ENCODE results near the gene UAP1L1.
"Not testable (repeated sequence)": the region's sequence is repeated elsewhere in the genome, so short reads cannot be mapped to it uniquely, and the experiment has no call there.

Gene UAP1L1

DNA sequence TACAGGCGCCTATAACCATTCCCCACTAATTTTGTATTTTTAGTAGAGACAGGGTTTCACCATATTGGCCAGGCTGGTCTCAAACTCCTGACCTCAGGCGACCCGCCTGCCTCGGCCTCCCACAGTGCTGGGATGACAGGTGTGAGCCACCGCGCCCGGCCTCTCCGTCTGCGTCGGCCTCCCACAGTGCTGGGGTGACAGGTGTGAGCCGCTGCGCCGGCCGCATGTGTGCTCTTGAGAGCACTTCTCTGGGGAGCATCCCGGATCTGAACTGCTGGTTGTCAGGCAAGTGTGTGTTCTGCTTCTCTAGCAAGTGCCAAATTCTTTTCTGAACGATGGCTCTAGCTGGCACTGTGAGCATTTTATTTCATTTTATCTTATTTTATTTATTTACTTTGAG lies 19.8 kb upstream of the UAP1L1 start:
- DNase-seq (ENCODE audit: low spot score): no peak

- DNase-seq (ENCODE audit: low spot score): no peak
Observed at GRCh38 chr9:137058521-137059234, 18.6 kb upstream of the UAP1L1 start.

- no peak for DNase-seq (ENCODE audit: low spot score)
Observed at GRCh38 chr9:137062384-137062783, 14.9 kb upstream of the UAP1L1 start.

DNA sequence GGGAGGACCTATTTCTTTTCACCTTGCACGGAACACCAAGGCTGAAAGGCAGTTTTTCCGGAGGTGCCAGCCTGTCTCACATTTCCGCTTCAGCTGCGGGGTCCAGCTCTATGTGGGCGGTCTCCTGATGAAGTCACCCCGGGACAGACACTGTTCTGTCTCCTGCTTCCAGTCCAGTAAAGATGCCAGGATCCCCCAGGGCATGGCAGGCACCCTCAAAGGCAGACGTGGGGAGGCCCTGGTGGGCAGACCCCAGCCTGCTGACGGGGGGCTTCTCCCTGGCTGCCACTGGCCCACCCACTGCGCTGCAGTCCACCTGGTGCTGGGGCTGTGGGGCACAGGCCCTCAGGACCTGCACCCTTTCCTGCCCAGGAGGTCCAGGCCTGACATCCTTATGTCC lies 14.5 kb upstream of the UAP1L1 start:
- not testable (repeated sequence) for DNase-seq (ENCODE audit: low spot score)

- DNase-seq (ENCODE audit: low spot score): no peak
Observed at GRCh38 chr9:137063311-137064026, 13.8 kb upstream of the UAP1L1 start.

DNA sequence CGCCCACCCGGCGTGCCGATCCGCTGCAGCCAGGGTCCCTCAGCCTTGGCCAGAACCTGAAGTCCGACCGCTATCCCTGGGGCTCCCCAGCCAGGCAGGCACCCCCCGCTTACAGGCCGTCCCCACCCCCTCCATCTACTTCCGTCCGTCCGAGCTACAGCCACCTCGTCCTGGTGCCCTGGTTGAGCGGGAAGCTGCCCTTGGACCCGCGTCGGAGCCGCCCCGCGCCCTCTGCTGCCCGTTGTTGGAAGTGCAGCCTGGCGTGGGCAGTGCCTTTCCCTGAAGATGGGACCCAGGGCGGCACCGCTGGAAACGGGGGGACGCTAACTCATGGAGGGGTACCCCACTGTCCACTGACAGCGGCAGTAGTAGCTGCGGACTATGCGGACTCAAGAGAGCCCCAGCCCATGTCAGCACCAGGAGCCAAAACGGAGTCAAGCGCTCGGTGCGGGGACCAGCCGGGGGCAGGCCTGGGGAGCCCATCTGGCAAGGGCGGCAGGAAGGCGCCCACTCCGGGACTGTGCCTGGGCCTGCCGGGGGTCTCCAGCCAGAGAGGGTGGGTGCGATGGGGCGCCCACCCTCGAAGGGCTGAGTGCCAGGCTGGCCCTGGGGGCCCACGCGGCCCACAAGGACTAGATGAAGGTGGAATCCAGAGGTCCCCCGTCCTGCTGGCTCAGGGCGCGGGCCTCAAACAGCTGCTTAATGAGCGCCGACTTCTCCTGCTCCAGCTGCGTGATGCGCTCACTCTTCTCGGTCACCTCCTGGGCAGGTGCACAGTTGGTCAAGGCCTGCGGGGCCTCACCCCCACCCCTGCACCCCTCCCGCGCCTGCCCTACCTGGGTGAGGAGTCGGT lies 13.1 kb upstream of the UAP1L1 start:
- peak; percentile 64 for DNase-seq (ENCODE audit: low spot score)

GRCh38 chr9:137064880-137065164 lies 12.5 kb upstream of the UAP1L1 start:
- no peak for DNase-seq (ENCODE audit: low spot score)

DNA sequence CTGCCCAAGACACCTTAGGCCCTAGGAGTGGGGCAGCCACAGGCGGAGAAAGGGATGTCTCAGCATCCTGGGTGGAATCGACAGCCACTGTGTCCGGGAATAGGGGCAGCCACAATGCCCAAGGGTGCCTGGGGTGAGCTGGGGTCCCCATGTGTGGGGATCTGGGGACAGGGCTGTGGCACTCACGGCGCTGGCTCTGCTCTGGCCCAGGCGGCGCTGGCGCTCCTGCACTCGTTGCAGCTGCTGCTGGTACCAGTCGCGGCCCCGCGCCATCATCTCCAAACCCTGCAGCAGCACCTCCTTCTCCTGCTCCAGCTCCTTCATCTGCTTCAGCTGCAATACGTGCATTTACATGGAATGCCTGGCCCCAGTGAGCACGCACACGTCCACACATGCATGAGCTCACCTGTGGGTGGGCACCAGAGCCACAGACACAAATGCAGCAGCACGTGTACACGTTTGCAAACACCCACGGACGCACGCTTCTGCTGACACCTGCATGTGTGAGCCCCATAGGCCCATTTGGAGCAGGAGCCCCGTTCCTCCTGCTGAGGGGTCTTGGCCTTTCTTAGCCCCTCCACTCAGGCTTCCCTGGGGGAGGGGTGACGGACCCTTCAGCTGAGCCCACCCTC lies 11.9 kb upstream of the UAP1L1 start:
- DNase-seq (ENCODE audit: low spot score): no peak

GRCh38 chr9:137066096-137066861 lies 11.0 kb upstream of the UAP1L1 start:
- DNase-seq (ENCODE audit: low spot score): no peak

DNA sequence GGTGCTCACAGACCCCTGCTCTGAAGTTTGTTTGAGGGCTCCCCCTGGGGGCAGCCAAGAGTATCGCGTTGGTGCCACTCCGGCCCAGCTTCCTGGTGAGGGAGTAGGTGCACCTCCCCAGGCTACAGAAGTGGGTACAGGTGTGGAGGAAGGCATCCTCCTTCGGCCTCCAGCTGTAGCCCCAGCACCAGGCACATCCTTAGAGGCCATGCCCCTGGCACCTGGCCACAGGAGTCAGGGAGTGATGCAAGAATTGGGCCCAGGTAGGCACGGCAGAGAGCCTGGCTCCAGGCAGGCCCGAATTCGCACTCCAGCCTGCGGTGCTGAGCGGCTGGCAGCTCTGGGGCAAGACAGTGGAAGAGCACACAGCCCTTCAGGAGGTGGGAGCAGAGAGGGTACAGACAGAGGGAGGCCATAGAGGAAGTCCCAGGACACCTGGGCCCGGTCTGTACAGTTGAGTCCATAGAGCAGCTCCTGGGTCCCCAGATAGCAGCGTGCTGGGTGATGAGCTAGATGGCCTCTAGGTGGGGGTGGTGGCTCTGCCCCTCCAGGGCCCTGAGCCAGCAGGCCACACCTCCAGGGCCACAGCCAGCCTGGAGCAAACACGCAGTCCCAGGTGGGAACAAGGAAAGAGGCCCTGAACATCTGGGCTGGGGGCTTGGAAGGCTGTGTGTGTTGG lies 9.3 kb upstream of the UAP1L1 start:
- peak; percentile 68 for DNase-seq (ENCODE audit: low spot score)

DNA sequence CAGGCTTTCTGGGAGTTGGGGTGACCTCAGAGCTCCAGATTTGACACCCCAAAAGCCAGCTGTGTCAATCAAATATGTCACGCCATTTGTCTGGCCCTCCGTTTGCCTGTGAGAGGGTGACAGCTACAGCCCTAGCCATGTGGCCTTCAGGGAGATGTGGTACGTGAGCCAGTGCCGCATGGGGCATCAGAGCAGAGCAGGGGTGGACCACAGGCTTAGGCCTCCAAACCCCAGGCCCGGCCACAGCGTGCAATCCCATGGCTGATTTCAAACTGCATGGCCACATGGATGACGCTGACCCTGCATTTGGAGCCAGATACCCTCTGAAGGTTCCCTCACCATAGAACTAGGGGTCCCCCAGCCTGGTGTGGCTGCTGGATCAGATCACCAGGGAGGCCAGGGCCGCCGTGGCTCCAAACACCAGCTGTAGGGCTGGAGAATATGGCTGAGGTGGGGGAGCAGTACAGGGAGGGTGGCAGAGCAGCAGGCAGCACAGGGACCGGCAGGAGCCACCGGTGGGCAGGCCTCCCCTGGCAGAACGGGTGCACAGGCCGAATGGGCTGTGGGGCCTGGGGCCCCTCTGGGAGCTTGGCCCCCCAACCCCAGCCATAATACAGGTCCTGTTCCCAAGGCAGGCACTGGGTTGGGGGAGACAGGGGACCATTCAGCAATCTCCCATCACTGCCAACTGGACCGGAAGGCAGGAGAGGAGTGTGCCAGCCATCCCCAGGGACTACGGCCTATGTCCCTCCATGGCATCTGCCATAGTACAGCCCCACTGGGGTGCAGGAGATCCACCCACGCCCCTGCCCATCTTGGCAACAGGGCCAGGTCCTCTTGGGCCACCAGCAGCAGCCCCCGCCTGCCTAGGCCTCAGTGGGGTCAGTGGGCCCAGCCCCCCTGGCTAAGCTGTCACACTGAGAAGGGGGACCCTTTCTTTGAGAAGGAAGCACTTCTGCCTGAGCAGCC lies 8.5 kb upstream of the UAP1L1 start:
- no peak for DNase-seq (ENCODE audit: low spot score)

DNA sequence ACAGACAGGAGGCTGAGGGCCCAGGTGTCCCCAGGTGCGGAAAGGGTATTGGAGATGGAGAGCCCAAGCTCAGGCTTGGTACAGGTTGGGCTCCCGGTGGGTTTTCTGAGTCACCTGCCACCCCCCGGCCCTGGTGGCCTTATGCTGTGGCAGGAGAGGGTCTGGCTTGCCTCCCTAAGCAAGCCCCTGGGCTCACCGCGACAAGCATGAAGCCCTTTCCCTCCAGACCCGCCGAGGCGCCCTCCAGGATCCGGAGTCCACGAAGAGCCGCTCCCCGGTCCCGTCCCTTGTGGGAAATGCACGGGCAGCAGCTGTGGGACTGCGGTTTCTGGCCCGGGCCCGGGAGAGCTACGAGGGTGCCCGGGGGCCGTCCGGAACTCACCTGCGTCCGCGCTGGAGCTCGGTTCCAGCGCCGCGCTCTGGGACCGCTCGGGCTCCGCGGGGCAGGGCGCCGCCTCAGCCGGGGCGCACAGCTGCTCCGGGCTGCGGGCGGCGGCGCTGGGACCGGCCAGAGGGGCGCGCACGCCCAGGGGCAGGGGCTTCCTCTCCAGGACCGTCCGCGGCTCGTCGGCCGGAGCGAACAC lies 7.7 kb upstream of the UAP1L1 start:
- no peak for DNase-seq (ENCODE audit: low spot score)

GRCh38 chr9:137070201-137070905 lies 7.0 kb upstream of the UAP1L1 start, which contains the start of gene SAPCD2:
Gene SAPCD2 (minus strand): TSS chr9:137070557. CDS start chr9:137070460, 97 bp downstream.
- DNase-seq (ENCODE audit: low spot score): peak; percentile 80

GRCh38 chr9:137070906-137071275 lies 6.4 kb upstream of the UAP1L1 start:
- no peak for DNase-seq (ENCODE audit: low spot score)

- DNase-seq (ENCODE audit: low spot score): no peak
Observed at GRCh38 chr9:137071282-137071681, 6.0 kb upstream of the UAP1L1 start.

DNA sequence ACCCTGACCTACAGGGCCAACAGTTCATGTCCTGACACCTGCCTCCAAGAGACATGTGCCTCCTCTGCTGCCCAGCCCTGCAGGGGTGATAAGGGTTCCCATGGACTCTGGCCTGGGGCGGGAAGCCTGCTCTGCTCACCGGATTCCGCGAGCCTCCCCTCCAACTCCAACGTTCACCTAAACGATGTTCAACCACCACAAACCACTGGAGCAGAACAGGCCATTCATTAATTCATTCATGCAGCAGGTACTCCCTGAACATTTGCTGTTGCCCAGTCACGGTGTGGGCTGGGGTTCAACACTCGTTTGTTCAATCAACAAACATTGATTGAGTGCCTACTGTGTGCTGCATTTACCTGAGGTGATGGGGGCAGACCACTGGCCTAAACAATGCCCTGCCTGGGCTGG lies 3.3 kb upstream of the UAP1L1 start:
- no peak for DNase-seq (ENCODE audit: low spot score)

DNA sequence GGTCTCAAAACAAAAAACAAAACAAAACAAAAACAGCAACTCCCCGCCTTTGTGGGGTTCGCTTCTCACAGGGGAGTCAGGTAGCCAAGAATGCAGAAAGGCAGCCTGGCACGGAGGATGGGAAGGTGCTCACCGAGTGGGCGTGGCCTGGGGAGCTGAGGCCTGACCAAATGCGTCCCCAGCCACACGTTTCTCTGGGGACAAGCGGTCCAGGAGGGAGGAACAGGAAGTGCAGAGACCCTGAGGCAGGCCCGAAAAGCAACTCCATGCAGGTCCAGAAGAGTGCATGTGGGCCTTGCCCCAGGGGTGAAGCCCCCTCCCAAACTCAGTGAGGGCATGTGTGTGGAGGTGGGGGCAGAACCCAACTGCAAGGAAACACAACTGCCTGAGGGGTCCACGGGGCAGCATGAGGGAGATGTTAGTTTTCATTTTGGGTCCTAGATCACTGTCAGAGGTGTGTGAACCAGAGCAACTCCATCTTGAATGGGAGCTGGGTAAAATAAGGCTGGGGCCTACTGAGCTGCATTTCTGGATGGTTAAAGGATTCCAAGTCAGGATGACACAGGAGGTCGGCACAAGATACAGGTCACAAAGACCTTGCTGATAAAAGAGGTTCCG lies 2.6 kb upstream of the UAP1L1 start:
- no peak for DNase-seq (ENCODE audit: low spot score)

DNA sequence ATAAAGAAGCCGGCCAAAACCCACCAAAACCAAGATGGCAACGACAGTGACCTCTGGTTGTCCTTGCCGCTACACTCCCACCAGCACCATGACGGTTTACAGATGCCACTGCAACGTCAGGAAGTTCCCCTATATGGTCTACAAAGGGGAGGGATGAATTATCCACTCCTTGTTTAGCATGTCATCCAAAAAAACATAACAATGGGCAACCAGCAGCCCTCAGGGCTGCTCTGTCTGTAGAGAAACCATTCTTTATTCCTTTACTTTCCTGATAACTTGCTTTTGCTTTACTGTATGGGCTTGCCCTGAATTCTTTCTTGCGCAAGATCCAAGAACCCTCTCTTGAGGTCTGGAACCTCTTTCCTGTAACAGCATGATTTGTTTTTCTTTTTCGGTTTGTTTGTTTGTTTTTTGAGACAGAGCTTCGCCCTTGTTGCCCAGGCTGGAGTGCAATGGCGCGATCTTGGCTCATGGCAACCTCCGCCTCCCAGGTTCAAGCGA lies 2.0 kb upstream of the UAP1L1 start:
- no peak for DNase-seq (ENCODE audit: low spot score)
